H9 (cell line): ENCODE results near the gene FFAR3. TPM values are rescaled to one million over a fixed set of nuclear protein-coding genes. Genes with fewer than 3 reads are reported as not detected.

Source experiments
- DNase-seq: peaks from one replicate; pipeline ENCODE4 v3.0.0-alpha.2; 2017
- H2AFZ ChIP-seq: one replicate; pipeline ENCODE4 v1.6.1; 2013; ENCODE audit warnings: mild to moderate bottlenecking, low read length, control low read depth, moderate library complexity
- H2AK5ac ChIP-seq: 2 replicates; pipeline ENCODE4 v1.6.1; 2013; ENCODE audit warnings: low read length, control low read depth, mixed read lengths; ENCODE audit not compliant: insufficient read length
- H2BK120ac ChIP-seq: one replicate; pipeline ENCODE4 v1.6.1; 2013; ENCODE audit warnings: low read depth, mild to moderate bottlenecking, low read length, control low read depth, inconsistent platforms; ENCODE audit not compliant: poor library complexity, severe bottlenecking
- H2BK12ac ChIP-seq: 2 replicates; pipeline ENCODE4 v1.6.1; 2013; ENCODE audit warnings: low read length, control low read depth, mixed read lengths, low read depth; ENCODE audit not compliant: insufficient read length
- H2BK15ac ChIP-seq: 2 replicates; pipeline ENCODE4 v1.6.1; 2013; ENCODE audit warnings: low read depth, low read length, control low read depth
- H2BK20ac ChIP-seq: one replicate; pipeline ENCODE4 v1.6.1; 2013; ENCODE audit warnings: low read depth, mild to moderate bottlenecking, low read length, control low read depth, inconsistent platforms; ENCODE audit not compliant: poor library complexity, severe bottlenecking
- H2BK5ac ChIP-seq: 2 replicates; pipeline ENCODE4 v1.6.1; 2013; ENCODE audit warnings: low read length, control low read depth, mixed read lengths; ENCODE audit not compliant: insufficient read length
- H3K14ac ChIP-seq: 2 replicates; pipeline ENCODE4 v1.6.1; 2013; ENCODE audit warnings: low read length, control low read depth; ENCODE audit not compliant: insufficient read depth
- H3K18ac ChIP-seq: 2 replicates; pipeline ENCODE4 v1.6.1; 2013; ENCODE audit warnings: low read depth, mild to moderate bottlenecking, mixed read lengths, low read length, control low read depth; ENCODE audit not compliant: insufficient read length
- H3K23ac ChIP-seq: 2 replicates; pipeline ENCODE4 v1.6.1; 2013; ENCODE audit warnings: low read length, control low read depth, mixed read lengths, low read depth; ENCODE audit not compliant: insufficient read length
- H3K23me2 ChIP-seq: 2 replicates; pipeline ENCODE4 v1.6.1; 2013; ENCODE audit warnings: low read depth, mild to moderate bottlenecking, mixed read lengths, low read length, control low read depth; ENCODE audit not compliant: insufficient read length, poor library complexity, severe bottlenecking
- H3K27ac ChIP-seq: 2 replicates; pipeline ENCODE4 v1.5.1; 2013; ENCODE audit warnings: low read length, control low read depth, mixed read lengths, low read depth; ENCODE audit not compliant: insufficient read length
- H3K27me3 ChIP-seq: 2 replicates; pipeline ENCODE4 v1.6.1; 2013; ENCODE audit warnings: low read length, control low read depth, inconsistent platforms; ENCODE audit not compliant: insufficient read depth
- H3K4ac ChIP-seq: 2 replicates; pipeline ENCODE4 v1.6.1; 2013; ENCODE audit warnings: low read depth, mild to moderate bottlenecking, control low read depth, inconsistent platforms, low read length, moderate library complexity
- H3K4me1 ChIP-seq: 2 replicates; pipeline ENCODE4 v1.6.1; 2013; ENCODE audit warnings: low read length, control low read depth, inconsistent platforms; ENCODE audit not compliant: insufficient read depth
- H3K4me2 ChIP-seq: 2 replicates; pipeline ENCODE4 v1.6.1; 2013; ENCODE audit warnings: low read length, control low read depth, mixed read lengths; ENCODE audit not compliant: insufficient read length, insufficient read depth
- H3K56ac ChIP-seq: 2 replicates; pipeline ENCODE4 v1.6.1; 2013; ENCODE audit warnings: low read depth, mild to moderate bottlenecking, mixed read lengths, low read length, control low read depth; ENCODE audit not compliant: insufficient read length
- H3K79me1 ChIP-seq: 2 replicates; pipeline ENCODE4 v1.6.1; 2013; ENCODE audit warnings: low read depth, mild to moderate bottlenecking, moderate library complexity, low read length, control low read depth, inconsistent platforms; ENCODE audit not compliant: insufficient read depth, poor library complexity, severe bottlenecking
- H3K79me2 ChIP-seq: 2 replicates; pipeline ENCODE4 v1.6.1; 2013; ENCODE audit warnings: low read length, control low read depth, inconsistent platforms; ENCODE audit not compliant: insufficient read depth
- H3K9ac ChIP-seq: 2 replicates; pipeline ENCODE4 v1.6.1; 2013; ENCODE audit warnings: low read length, control low read depth, mixed read lengths; ENCODE audit not compliant: insufficient read length; ENCODE audit errors: extremely low read depth
- H3K9me3 ChIP-seq: one replicate; pipeline ENCODE4 v1.6.1; 2013; ENCODE audit warnings: low read depth, low read length, inconsistent platforms; ENCODE audit not compliant: control insufficient read depth
- H3T11ph ChIP-seq: one replicate; pipeline ENCODE4 v1.6.1; 2013; ENCODE audit warnings: mild to moderate bottlenecking, low read length, control low read depth, inconsistent platforms
- H4K20me1 ChIP-seq: one replicate; pipeline ENCODE4 v1.6.1; 2013; ENCODE audit not compliant: control insufficient read depth, insufficient read length, insufficient read depth
- H4K5ac ChIP-seq: 2 replicates; pipeline ENCODE4 v1.6.1; 2013; ENCODE audit warnings: low read depth, mild to moderate bottlenecking, mixed read lengths, low read length, control low read depth; ENCODE audit not compliant: insufficient read length
- H4K8ac ChIP-seq: replicated peaks from 2 replicates; pipeline ENCODE4 v1.6.1; 2013; ENCODE audit warnings: low read length, control low read depth, mixed read lengths, low read depth; ENCODE audit not compliant: insufficient read length
- H4K91ac ChIP-seq: 2 replicates; pipeline ENCODE4 v1.6.1; 2013; ENCODE audit warnings: low read depth, mild to moderate bottlenecking, moderate library complexity, mixed read lengths, low read length, control low read depth; ENCODE audit not compliant: insufficient read length
- H3K27ac Mint-ChIP-seq, 3 experiments: 2 replicates in 2 of 3; 3 replicates in 1 of 3; pipeline ENCODE4 v1.8.0; 2020 to 2021; ENCODE audit warnings: mixed read lengths in 3 of 3, mild to moderate bottlenecking in 1 of 3, moderate library complexity in 1 of 3
- H3K27me3 Mint-ChIP-seq: 2 replicates; pipeline ENCODE4 v1.8.0; 2021; ENCODE audit warnings: low read depth, mild to moderate bottlenecking, moderate library complexity, mixed read lengths
- H3K36me3 Mint-ChIP-seq, 3 experiments: 2 replicates in 2 of 3; 3 replicates in 1 of 3; pipeline ENCODE4 v1.8.0; 2020 to 2021; ENCODE audit warnings: low read depth in 3 of 3, mixed read lengths in 3 of 3; ENCODE audit not compliant: insufficient read depth in 1 of 3
- H3K4me1 Mint-ChIP-seq, 2 experiments: 2 replicates each; pipeline ENCODE4 v1.8.0; 2020; ENCODE audit warnings: mixed read lengths in 2 of 2
- H3K4me3 Mint-ChIP-seq, 2 experiments: 2 replicates in 1 of 2; 3 replicates in 1 of 2; pipeline ENCODE4 v1.8.0; 2020 to 2021; ENCODE audit warnings: mild to moderate bottlenecking in 2 of 2, mixed read lengths in 2 of 2, moderate library complexity in 1 of 2
- H3K9me3 Mint-ChIP-seq, 2 experiments: 2 replicates in 1 of 2; 3 replicates in 1 of 2; pipeline ENCODE4 v1.8.0; 2020; ENCODE audit warnings: mild to moderate bottlenecking in 2 of 2, mixed read lengths in 2 of 2, moderate library complexity in 1 of 2
- WGBS: extraction: QIAGEN DNeasy Blood & Tissue Kit; methylation state at CpG from one replicate; pipeline ENCODE4 v1.1.7; 2013; ENCODE audit warnings: missing lambda C conversion rate, low lambda C conversion rate, mixed read lengths; ENCODE audit not compliant: insufficient read length; ENCODE audit errors: extremely low coverage; 5-methylcytosine and 5-hydroxymethylcytosine counted together
- total RNA-seq: library from RNA; stranded (reverse); gene quantifications from 2 replicates; pipeline ENCODE4 v1.2.1, GENCODE V29; 2021
- TF ChIP-seq, protein P1 (sequence below): fragments of 200-600 bp; sonication (generic); conservative IDR thresholded peaks from 3 replicates; pipeline ENCODE4 v1.8.0; 2021; ENCODE audit warnings: antibody characterized with exemption, mild to moderate bottlenecking

Gene FFAR3
- total RNA-seq, 1 experiment from 2014 or later = not detected

DNA sequence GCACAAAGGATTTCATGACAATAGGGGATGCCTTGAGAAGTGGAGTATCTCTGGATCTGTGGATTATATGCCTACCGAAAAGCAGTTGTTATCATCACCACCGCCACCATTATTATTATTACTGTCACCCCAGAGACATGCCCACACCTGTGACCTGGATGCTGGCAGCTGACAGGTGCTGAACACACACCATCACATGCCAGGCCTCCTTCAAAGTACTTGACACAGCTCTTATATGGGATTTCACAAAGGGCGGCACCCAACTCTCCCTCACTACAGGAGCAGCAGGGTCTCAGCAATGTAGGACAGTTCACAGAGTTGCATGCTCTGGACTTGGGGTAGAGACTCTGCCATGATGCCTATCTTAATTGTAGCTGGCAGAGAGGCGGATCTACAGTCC is 7.0 kb downstream of the FFAR3 start:
- no peak overlapping the region for H3K4ac ChIP-seq
- no peak overlapping the region for H4K8ac ChIP-seq
- H4K20me1 ChIP-seq = no peaks in the 10 kb centered on the region
- TF ChIP-seq, protein P1, sequence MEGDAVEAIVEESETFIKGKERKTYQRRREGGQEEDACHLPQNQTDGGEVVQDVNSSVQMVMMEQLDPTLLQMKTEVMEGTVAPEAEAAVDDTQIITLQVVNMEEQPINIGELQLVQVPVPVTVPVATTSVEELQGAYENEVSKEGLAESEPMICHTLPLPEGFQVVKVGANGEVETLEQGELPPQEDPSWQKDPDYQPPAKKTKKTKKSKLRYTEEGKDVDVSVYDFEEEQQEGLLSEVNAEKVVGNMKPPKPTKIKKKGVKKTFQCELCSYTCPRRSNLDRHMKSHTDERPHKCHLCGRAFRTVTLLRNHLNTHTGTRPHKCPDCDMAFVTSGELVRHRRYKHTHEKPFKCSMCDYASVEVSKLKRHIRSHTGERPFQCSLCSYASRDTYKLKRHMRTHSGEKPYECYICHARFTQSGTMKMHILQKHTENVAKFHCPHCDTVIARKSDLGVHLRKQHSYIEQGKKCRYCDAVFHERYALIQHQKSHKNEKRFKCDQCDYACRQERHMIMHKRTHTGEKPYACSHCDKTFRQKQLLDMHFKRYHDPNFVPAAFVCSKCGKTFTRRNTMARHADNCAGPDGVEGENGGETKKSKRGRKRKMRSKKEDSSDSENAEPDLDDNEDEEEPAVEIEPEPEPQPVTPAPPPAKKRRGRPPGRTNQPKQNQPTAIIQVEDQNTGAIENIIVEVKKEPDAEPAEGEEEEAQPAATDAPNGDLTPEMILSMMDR = no peak
- Mint-ChIP-seq H3K27me3 (peaks cover 19% of the 10 kb centered on the region), H3K9me3 (no peaks in the 10 kb centered on the region; a peak in 1 of 5 replicates), H3K27ac (no peak overlapping the region; a peak in 1 of 7 replicates), H3K4me1 (no peaks in the 10 kb centered on the region), H3K36me3 (no peaks in the 10 kb centered on the region), H3K4me3 (no peak overlapping the region)
- H3K9ac ChIP-seq = no peak overlapping the region
- H2BK12ac ChIP-seq = no peak overlapping the region
- no CpG with 5 or more reads among the region's 4 CpGs for WGBS
- no peak overlapping the region for H3T11ph ChIP-seq
- no peak overlapping the region for H3K56ac ChIP-seq
- H3K18ac ChIP-seq = no peak overlapping the region
- no peak overlapping the region for H4K5ac ChIP-seq
- no peaks in the 10 kb centered on the region for H3K27me3 ChIP-seq
- no peaks in the 10 kb centered on the region for H3K23me2 ChIP-seq
- H3K9me3 ChIP-seq = no peaks in the 10 kb centered on the region
- no peaks in the 10 kb centered on the region for H3K79me1 ChIP-seq
- no peaks in the 10 kb centered on the region for H3K79me2 ChIP-seq
- H3K14ac ChIP-seq = no peak overlapping the region
- H2BK120ac ChIP-seq = no peak overlapping the region
- no peak overlapping the region for H3K23ac ChIP-seq
- no peak overlapping the region for H4K91ac ChIP-seq
- no peak overlapping the region for H2BK15ac ChIP-seq
- no peaks in the 10 kb centered on the region for H3K4me1 ChIP-seq
- H2AFZ ChIP-seq = no peak overlapping the region
- H2BK20ac ChIP-seq = no peak overlapping the region
- H3K4me2 ChIP-seq = no peak overlapping the region
- no peak for DNase-seq
- no peak overlapping the region for H2AK5ac ChIP-seq
- H2BK5ac ChIP-seq = no peak overlapping the region
- H3K27ac ChIP-seq = no peak overlapping the region
